ENCODE measurements around the gene TNFSF18. TPM values are rescaled to one million over a fixed set of nuclear protein-coding genes. Genes with fewer than 3 reads are reported as not detected.

TNFSF18 gene, protein sequence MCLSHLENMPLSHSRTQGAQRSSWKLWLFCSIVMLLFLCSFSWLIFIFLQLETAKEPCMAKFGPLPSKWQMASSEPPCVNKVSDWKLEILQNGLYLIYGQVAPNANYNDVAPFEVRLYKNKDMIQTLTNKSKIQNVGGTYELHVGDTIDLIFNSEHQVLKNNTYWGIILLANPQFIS
- total RNA-seq: not detected in 2 replicates

DNA sequence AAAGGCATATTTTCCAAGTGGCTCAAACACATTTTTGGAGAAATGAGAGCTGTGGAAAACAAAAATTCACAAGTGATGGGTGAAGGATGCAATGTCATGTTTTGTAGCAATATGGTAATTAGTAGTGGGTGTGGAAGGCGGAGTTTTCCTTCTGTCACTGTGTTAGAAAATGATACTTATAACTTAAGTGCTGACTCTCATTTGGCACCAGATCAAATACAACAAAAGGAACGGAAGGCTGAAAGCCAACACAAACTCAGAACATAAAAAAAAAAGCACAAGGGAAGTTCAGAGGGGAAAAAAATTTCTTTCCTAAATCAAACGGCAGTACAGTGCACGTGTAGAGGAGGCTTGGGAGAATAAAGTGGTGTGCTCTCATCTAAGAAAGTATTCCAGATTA, at the start of gene TNFSF18:
Gene TNFSF18, minus strand, starts transcription at position 77 of the 400 bp plus-strand sequence. Its CDS starts 45 bp downstream, at position 32.
- DNase-seq (ENCODE audit: low read depth): no peak
- H3K36me3 ChIP-seq (ENCODE audit: control insufficient read depth, insufficient read depth, low read length): no peaks in the 10 kb centered on the region

DNA sequence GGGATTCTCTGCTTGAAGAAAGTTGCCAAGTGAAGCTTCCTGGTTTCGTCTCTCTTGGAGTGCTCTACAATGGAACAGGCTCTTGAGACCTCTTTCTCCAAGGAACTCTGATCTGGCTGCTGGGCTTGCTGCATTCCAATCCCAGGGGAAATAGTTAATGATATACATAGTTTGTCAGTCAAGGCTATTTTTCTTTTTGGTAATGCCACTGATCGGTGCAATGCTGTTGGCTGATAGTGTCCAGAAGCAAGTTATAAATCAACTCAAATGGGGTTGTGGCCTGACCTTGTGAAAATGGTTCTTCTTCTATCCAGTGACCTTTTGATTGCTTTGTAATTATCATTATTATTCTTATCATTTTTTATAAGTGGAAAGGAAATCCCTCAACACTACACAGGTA, 48.4 kb upstream of the TNFSF18 start:
- H3K4me3 ChIP-seq (ENCODE audit: low read depth, low read length): no peak overlapping the region
- TF ChIP-seq, protein P1, sequence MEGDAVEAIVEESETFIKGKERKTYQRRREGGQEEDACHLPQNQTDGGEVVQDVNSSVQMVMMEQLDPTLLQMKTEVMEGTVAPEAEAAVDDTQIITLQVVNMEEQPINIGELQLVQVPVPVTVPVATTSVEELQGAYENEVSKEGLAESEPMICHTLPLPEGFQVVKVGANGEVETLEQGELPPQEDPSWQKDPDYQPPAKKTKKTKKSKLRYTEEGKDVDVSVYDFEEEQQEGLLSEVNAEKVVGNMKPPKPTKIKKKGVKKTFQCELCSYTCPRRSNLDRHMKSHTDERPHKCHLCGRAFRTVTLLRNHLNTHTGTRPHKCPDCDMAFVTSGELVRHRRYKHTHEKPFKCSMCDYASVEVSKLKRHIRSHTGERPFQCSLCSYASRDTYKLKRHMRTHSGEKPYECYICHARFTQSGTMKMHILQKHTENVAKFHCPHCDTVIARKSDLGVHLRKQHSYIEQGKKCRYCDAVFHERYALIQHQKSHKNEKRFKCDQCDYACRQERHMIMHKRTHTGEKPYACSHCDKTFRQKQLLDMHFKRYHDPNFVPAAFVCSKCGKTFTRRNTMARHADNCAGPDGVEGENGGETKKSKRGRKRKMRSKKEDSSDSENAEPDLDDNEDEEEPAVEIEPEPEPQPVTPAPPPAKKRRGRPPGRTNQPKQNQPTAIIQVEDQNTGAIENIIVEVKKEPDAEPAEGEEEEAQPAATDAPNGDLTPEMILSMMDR (IDR thresholded peaks at IDR 0.05; ENCODE audit: insufficient read depth, low read length, poor library complexity, severe bottlenecking): no peak
- DNase-seq (ENCODE audit: low read depth): no peak
- no peaks in the 10 kb centered on the region for H3K27me3 ChIP-seq (ENCODE audit: control insufficient read depth, insufficient read depth, low read length)
- no peaks in the 10 kb centered on the region for H3K36me3 ChIP-seq (ENCODE audit: control insufficient read depth, insufficient read depth, low read length)

More for the DNA sequence above, at the start of gene TNFSF18:
- TF ChIP-seq, protein P1 (IDR thresholded peaks at IDR 0.05; ENCODE audit: insufficient read depth, low read length, poor library complexity, severe bottlenecking): no peak
- no peak within 1 kb of the TSS for H3K4me3 ChIP-seq (ENCODE audit: low read depth, low read length)
- no peaks in the 10 kb centered on the region for H3K27me3 ChIP-seq (ENCODE audit: control insufficient read depth, insufficient read depth, low read length)

DNA sequence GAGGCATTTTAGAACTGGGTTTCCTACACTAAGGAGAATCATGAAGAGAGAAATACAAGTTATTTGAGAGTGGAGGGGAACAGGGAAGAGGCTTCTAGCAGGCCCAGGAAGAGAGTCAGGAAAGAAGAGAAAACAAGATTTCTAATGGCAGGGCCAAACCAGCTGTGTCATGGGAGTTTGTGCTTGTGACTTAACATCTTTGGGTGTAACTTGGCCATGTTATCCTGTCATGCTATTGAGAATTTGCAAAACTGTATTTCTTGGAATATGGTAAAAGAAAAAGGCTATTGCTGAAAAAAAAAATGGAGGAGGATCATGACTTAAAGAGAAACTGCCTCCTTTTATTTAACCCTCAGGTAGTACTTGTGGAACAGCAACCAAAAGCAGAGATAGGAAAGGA, 47.4 kb upstream of the TNFSF18 start:
- H3K4me3 ChIP-seq (ENCODE audit: low read depth, low read length): no peak overlapping the region
- H3K36me3 ChIP-seq (ENCODE audit: control insufficient read depth, insufficient read depth, low read length): no peaks in the 10 kb centered on the region
- TF ChIP-seq, protein P1 (IDR thresholded peaks at IDR 0.05; ENCODE audit: insufficient read depth, low read length, poor library complexity, severe bottlenecking): no peak
- no peak for DNase-seq (ENCODE audit: low read depth)
- H3K27me3 ChIP-seq (ENCODE audit: control insufficient read depth, insufficient read depth, low read length): no peaks in the 10 kb centered on the region

DNA sequence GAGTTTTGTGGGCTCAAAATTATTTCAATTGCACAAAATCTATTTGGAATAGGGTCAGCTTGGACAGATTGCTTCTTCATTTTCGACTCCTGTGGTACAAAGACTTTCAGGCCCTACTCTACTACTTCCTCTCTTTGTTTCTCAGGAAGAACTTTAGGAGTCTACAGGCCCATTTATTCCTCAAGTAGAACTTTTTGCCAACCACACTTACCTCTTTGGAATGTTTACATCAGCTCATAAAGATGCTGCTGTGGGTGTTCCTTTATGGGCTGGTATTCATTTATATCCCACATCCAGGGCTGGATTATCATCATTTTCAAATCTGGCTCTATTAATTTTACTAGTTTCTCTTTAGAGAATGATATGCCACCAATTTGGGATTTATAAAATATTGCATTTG, 46.3 kb upstream of the TNFSF18 start:
- Histone ChIP-seq H3K36me3 (ENCODE audit: control insufficient read depth, insufficient read depth, low read length) (no peaks in the 10 kb centered on the region), H3K4me3 (ENCODE audit: low read depth, low read length) (no peak overlapping the region), H3K27me3 (ENCODE audit: control insufficient read depth, insufficient read depth, low read length) (no peaks in the 10 kb centered on the region)
- DNase-seq (ENCODE audit: low read depth): no peak
- TF ChIP-seq, protein P1 (IDR thresholded peaks at IDR 0.05; ENCODE audit: insufficient read depth, low read length, poor library complexity, severe bottlenecking): no peak

DNA sequence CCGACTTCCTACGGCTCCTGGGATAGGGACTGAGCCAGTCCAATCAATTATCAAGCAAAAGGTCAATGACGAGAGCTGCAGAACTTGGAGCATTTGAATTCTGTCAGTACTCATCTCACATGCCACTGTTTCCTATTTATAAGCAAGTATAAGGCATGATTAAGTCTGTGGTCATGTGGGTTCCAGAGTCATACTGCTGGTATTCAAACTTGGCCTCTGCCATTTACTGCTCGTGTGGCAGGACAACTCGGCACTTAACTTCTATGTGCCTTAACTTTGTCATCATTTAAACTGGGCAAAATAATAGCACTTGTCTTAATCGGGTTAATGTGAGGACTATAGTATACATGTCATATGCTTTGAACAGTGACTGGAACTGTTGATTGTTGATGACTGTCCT, 44.9 kb upstream of the TNFSF18 start:
- no peaks in the 10 kb centered on the region for H3K27me3 ChIP-seq (ENCODE audit: control insufficient read depth, insufficient read depth, low read length)
- peak; percentile 39 for DNase-seq (ENCODE audit: low read depth)

More for the DNA sequence above, 44.9 kb upstream of the TNFSF18 start:
- Histone ChIP-seq H3K4me3 (ENCODE audit: low read depth, low read length) (no peak overlapping the region), H3K36me3 (ENCODE audit: control insufficient read depth, insufficient read depth, low read length) (no peaks in the 10 kb centered on the region)
- TF ChIP-seq, protein P1 (IDR thresholded peaks at IDR 0.05; ENCODE audit: insufficient read depth, low read length, poor library complexity, severe bottlenecking): no peak

Data from kidney epithelial cell (primary cell).